ENCODE measurements around the gene FADS1.

The FADS1 gene

DNA sequence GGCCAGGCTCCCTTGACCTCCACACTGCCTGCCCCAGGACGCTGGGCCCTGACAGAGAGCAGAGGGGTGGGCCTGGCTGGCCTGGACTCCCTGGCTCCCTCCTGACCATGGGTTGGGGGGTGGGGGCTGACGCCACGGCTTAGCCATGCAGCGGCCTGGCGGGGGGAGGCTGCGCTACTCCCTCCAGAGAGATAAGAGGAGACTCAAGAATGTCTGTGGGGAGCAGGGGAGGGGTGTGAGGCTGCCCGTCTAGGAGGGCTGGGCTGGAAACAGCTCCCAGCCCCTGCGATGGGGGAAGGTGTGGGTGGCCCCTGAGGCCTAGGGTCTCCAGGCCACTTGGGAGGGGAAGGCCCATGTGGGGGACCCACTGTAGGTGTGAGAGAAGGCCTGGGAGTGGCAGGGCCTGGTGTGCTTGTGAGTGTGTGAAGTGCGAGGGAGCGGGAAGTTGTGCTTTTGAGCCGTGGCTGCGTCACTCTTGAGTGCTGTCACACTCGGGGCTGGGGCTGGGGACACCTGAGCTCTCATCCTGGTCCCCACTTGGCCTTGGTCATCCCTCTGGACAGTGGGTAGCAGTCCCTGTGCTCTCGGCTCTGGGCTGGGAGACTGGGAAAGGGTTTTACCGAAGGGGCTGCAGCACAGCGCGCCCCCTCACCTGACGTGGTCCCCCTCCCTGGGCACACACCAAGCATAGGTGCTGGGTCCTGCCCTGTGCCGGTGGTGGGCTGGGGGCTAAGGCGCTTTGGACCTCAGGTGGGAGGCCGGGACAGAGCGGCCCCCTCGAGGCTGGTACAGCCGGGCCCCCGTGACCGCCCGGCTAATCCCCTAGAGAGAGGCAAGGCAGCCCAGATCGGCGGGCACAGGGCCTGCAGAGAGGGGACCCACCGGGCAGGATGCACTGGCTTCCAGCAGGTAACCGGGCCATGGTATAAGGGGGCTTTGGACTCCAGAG, 62.0 kb downstream of the FADS1 start:
- no peak for DNase-seq

DNA sequence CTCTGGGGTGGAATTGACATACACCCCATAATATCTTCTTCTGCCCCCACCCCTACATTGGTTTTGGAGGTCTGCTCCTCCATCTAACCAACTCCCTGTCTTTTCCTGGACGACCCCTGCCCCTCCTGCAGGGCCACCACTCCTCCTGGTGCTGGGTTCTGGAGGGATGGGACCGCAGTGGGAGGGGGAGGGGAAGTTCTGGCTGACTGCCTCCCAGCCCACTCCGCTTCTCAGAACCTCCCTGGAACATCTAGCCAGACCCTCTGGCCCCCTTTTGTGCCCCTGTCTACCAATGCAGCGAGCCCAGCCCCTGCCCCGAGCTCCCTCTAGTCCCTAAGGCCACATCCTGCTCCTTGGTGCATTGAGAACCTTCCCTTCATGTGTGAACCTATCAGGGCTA, 63.1 kb downstream of the FADS1 start:
- no peak for DNase-seq

DNA sequence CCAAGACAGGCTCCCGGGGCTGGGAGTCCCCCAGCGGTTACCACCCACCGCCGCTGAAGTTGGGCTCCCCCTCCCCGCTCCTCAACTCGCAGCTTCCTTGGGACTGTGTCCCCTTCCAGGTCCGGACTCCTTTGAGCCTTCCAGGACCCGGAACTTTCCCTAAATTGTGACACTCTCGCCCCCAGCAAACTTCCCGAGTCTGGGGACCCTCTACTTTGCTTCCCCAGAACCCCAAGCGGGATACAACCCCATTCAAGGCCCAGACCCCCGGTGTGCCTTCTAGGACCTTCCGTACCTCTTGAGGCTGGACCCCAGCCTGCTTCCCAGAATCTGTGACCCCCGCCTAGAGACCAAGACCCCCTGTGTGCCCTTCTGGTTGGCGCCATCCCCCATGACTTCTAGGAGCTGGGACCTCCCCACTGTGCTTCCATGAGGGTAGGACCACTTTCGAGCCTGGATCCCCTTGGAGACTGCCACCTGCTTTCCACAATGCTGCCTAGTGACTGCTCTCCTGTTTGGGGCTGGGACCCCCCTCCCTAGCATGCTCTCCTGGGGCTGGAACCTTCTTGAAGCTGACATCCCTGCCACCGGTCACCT, 63.8 kb downstream of the FADS1 start:
- DNase-seq = no peak

DNA sequence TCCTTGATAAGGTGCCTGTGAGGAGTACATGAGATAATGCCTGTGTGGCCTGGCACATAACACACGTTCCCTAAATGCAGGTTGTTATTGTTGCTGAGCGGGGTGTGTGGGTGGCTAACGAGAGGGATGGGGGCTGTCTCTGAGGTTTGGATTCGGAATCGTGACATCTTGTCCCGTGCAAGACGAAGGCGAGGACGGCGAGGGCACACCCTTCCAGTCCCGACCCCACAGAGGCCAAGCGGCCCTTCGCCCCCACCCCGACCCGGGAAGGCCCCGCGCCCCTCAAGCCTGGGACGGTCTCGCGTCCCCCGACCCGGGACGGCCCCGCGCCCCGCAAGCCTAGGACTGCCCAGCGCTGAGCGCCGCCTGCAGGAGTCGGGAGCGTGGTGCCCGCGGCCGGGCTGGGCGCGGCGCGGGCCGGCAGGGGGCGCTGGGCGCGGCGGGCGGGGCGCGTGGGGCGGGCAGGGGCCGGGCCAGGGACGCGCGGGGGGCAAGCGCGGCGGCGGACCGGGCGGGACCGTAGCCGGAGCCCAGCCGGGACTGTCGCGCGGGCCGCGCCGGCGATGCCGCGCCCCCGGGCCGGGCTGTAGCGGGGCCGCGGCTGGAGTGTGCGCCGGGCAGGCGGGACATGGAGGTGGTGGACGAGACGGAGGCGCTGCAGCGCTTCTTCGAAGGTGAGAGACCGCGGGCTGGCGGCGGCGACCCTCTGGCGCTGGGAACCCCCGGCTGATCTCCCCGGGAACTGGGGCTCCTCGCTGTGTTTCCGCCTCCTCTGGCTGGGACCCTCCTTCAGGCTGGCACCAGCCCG, 64.5 kb downstream of the FADS1 start, which contains the start of gene MYRF:
Gene MYRF, plus strand, starts transcription at position 520 of the 808 bp plus-strand sequence. Its CDS starts 109 bp downstream, at position 629.
- DNase-seq = no peak

DNA sequence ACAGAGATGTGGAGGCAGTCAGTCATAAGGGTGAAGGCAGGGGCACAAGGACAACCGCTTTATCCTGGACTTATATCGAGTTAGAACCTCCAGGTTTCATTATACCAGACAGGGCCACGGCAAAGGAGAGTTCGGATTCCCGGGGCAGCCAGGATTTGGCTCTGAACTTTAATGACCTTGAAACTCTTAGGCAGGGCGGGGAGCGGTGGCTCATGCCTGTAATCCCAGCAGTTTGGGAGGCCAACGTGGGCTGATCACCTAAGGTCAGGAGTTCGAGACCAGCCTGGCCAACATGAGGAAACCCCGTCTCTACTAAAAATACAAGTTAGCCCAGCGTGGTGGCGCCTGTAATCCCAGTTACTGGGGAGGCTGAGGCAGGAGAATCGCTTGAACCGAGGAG, 65.4 kb downstream of the FADS1 start:
- DNase-seq = no peak

DNA sequence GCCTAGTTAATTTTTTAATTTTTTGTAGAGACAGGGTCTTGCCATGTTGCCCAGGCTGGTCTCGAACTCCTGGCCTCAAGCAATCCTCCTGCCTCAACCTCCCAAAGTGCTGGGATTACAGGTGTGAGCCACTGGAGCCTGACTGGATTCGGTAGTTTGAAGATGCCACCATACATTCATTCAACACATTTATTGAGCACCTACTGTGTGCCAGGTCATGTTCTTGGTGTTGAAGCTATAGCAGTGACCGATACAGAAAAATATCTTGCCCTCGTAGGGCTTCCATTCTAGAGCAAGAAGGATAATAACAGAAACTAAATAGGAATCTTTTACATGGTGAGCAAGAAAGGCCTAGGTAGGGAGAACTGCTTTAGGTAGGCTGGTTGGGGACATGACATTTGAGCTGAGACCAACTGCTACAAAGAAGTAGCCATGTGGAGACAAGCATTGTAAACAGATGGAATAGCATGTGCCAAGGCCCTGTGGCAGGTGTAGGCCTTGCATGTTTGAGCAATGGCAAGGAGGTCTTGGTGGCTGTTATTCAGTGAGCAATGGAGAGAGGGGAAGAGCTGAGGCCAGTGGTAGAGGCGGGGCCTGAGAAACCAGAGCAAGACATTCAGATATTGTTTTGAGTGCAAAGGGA, 66.1 kb downstream of the FADS1 start:
- DNase-seq = no peak

Measured in NCI-H748 treated with DMSO at 0.1 percent for 48 hours (cell line).